DOHH2 (cell line): ENCODE measurements around the gene HAPSTR1.

Source experiments
- CTCF ChIP-seq: fragments of 200-600 bp; sonication (generic); IDR thresholded peaks from one replicate; pipeline ENCODE4 v1.5.1; 2014; ENCODE audit warnings: antibody characterized with exemption, mild to moderate bottlenecking, low read depth, low read length; ENCODE audit not compliant: poor library complexity, severe bottlenecking
- EZH2phosphoT487 ChIP-seq: fragments of 200-600 bp; sonication (generic); IDR thresholded peaks from 2 replicates; pipeline ENCODE4 v1.6.1; 2017; ENCODE audit warnings: borderline replicate concordance, mild to moderate bottlenecking, antibody characterized with exemption, low read length, moderate library complexity, mixed read lengths

GRCh38 chr16:9122969-9123368 lies 31.5 kb downstream of the HAPSTR1 start:
- no peak for TF ChIP-seq CTCF
- TF ChIP-seq EZH2phosphoT487, result no peak
